Measurements from ENCODE around the gene SUSD3.

- TF ChIP-seq USF2 (IDR thresholded peaks at IDR 0.05; ENCODE audit: low read length), result no peak
- TF ChIP-seq CTCF (IDR thresholded peaks at IDR 0.05; ENCODE audit: control extremely low read depth in 1 of 3, insufficient read depth in 1 of 3, low read depth in 1 of 3, low read length in 3 of 3), result no peak
- TF ChIP-seq EGR1 (IDR thresholded peaks at IDR 0.05; ENCODE audit: borderline replicate concordance, low read depth, low read length), result no peak
- TF ChIP-seq BCL11A (IDR thresholded peaks at IDR 0.05; ENCODE audit: low read depth in 2 of 2, low read length in 2 of 2), result no peak
These were observed 30.5 kb downstream of the SUSD3 start for GRCh38 chr9:93089024-93089423.

All from H1 (cell line).